Calu3 (cell line): Measurements from ENCODE around the gene SPACA7. TPM values are rescaled to one million over a fixed set of nuclear protein-coding genes. Genes with fewer than 3 reads are reported as not detected.

Experiments
- BruUV-seq: library from RNA; stranded (reverse); fragments of 400-500 nt; replicated peaks from 2 replicates; lab custom pipeline; 2021; lab: Mats Ljungman, UMichigan
- CTCF ChIA-PET: fragments of 300-600 bp; sonication (Branson Sonifier 250); formaldehyde crosslinking; loops from one replicate; lab custom pipeline; 2022; ENCODE audit warnings: antibody characterized with exemption; lab: Charles Lee
- DNase-seq: peaks from one replicate; pipeline ENCODE4 v3.0.0; 2022
- H3K27ac Mint-ChIP-seq: one replicate; pipeline ENCODE4 v1.8.0; 2022; ENCODE audit warnings: mixed read lengths; ENCODE audit not compliant: unreplicated experiment
- H3K27me3 Mint-ChIP-seq: one replicate; pipeline ENCODE4 v1.8.0; 2022; ENCODE audit warnings: mixed read lengths; ENCODE audit not compliant: unreplicated experiment
- H3K36me3 Mint-ChIP-seq: one replicate; pipeline ENCODE4 v1.8.0; 2022; ENCODE audit warnings: mild to moderate bottlenecking, moderate library complexity, mixed read lengths; ENCODE audit not compliant: insufficient read depth, unreplicated experiment
- H3K4me1 Mint-ChIP-seq: one replicate; pipeline ENCODE4 v1.8.0; 2022; ENCODE audit warnings: mild to moderate bottlenecking, low read depth, mixed read lengths; ENCODE audit not compliant: unreplicated experiment
- H3K4me3 Mint-ChIP-seq: one replicate; pipeline ENCODE4 v1.8.0; 2022; ENCODE audit warnings: mild to moderate bottlenecking, low read depth, moderate library complexity, mixed read lengths; ENCODE audit not compliant: unreplicated experiment
- H3K9me3 Mint-ChIP-seq: one replicate; pipeline ENCODE4 v1.8.0; 2022; ENCODE audit warnings: low read depth, mixed read lengths; ENCODE audit not compliant: unreplicated experiment
- CTCF ChIP-seq: fragments of 200-600 bp; IDR thresholded peaks from one replicate; pipeline ENCODE4 v1.8.0; 2022; ENCODE audit warnings: antibody characterized with exemption; ENCODE audit not compliant: unreplicated experiment
- intact Hi-C: fragments of 100-400 bp; cut with micrococcal nuclease; formaldehyde crosslinking; loops from one replicate; pipeline ENCODE4 v1.10.0; 2022; ENCODE audit not compliant: unreplicated experiment
- total RNA-seq: library from RNA; stranded (reverse); gene quantifications from 2 replicates; pipeline ENCODE4 v1.2.3, GENCODE V29; 2022

SPACA7 gene
- total RNA-seq, 1 experiment from 2014 or later: not detected

- Mint-ChIP-seq H3K27me3 (peaks cover 32% of the 10 kb centered on the region), H3K4me1 (no peaks in the 10 kb centered on the region), H3K9me3 (no peaks in the 10 kb centered on the region), H3K4me3 (no peak overlapping the region), H3K27ac (no peak overlapping the region), H3K36me3 (no peaks in the 10 kb centered on the region)
- DNase-seq: no peak
- TF ChIP-seq CTCF: no peak
- CTCF ChIA-PET: no interaction called here
- BruUV-seq: no TSS peak
- intact Hi-C loops: no loop called here
These were observed 72.7 kb downstream of the SPACA7 start for GRCh38 chr13:112448621-112449544.

DNA sequence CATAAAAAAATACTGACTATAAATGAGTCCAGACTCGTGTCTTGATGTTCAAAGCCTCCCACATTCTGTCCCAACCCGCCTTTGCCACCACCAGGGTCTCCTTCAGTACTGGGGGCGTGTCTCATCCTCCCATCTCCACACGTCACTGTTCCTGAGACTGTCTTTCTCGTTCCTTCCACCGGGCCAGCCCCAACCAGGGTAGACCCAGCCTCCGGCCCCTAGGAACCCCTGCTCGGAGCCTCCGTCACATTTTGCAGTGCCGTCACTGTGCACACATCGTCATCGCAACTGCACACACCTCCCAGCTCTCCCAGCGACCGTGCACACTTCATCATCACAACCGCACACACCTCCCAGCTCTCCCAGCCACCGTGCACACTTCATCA is 73.4 kb downstream of the SPACA7 start:
- no peak for DNase-seq
- no peak for TF ChIP-seq CTCF
- Mint-ChIP-seq H3K27ac (no peak overlapping the region), H3K36me3 (no peaks in the 10 kb centered on the region), H3K9me3 (no peaks in the 10 kb centered on the region), H3K4me3 (no peak overlapping the region), H3K4me1 (no peaks in the 10 kb centered on the region), H3K27me3 (peaks cover 32% of the 10 kb centered on the region)
- intact Hi-C loops: no loop called here
- CTCF ChIA-PET: no interaction called here
- no TSS peak for BruUV-seq

DNA sequence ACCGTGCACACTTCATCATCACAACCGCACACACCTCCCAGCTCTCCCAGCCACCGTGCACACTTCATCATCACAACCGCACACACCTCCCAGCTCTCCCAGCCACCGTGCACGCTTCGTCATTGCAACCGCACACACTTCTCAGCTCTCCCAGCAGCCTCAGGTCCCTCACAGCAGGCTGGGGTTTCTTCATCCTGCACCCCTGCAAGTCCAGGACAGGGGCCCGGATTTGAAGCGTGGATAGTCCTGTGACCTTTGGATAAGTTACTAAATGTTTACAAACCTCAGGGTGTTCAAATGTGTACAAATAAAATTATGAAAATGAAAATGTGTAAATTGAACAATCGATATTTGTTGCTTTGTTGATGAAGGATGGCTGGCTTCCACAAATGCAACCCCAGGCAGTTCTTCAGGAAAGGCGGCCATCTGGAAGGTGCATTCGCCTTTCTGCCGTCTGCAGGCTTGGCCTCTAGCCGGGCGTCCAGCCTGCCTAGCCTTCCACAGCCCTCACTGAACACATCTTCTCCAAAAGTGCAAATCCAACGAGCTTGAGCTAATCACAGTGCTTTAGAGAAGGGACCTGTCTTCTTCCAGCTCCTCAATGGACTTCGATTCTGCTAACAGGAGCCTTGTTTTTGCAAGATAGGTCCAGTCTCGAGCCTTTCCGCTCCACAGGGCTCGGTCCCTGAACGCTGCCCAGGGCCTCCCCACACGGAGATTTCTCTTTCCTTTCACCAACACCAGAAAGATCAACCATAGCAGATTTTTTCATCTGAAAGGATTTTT is 74.2 kb downstream of the SPACA7 start:
- no peak for TF ChIP-seq CTCF
- Mint-ChIP-seq H3K27ac (no peak overlapping the region), H3K36me3 (no peaks in the 10 kb centered on the region), H3K9me3 (no peaks in the 10 kb centered on the region), H3K4me3 (no peak overlapping the region), H3K4me1 (no peaks in the 10 kb centered on the region), H3K27me3 (peaks cover 32% of the 10 kb centered on the region)
- CTCF ChIA-PET: no interaction called here
- intact Hi-C loops: no loop called here
- no peak for DNase-seq
- BruUV-seq: no TSS peak

- no peak overlapping the region for H3K4me3 Mint-ChIP-seq
- H3K27ac Mint-ChIP-seq: no peak overlapping the region
- no peaks in the 10 kb centered on the region for H3K9me3 Mint-ChIP-seq
- no TSS peak for BruUV-seq
- H3K36me3 Mint-ChIP-seq: no peaks in the 10 kb centered on the region
- no peak for DNase-seq
- CTCF ChIA-PET: no interaction called here
- H3K4me1 Mint-ChIP-seq: no peaks in the 10 kb centered on the region
- intact Hi-C loops: no loop called here
- H3K27me3 Mint-ChIP-seq: peaks cover 32% of the 10 kb centered on the region
- TF ChIP-seq CTCF: no peak
These were observed 74.7 kb downstream of the SPACA7 start for GRCh38 chr13:112450904-112451240.
